ENCODE measurements around the gene ZC4H2. TPM values are rescaled to one million over a fixed set of nuclear protein-coding genes. Genes with fewer than 3 reads are reported as not detected.
A peak's percentile ranks its signal among the peaks of the same experiment; 100 is the strongest.

ZC4H2 gene
- total RNA-seq, 2 donors from 2014 or later: 8.2 to 16.7 TPM

DNA sequence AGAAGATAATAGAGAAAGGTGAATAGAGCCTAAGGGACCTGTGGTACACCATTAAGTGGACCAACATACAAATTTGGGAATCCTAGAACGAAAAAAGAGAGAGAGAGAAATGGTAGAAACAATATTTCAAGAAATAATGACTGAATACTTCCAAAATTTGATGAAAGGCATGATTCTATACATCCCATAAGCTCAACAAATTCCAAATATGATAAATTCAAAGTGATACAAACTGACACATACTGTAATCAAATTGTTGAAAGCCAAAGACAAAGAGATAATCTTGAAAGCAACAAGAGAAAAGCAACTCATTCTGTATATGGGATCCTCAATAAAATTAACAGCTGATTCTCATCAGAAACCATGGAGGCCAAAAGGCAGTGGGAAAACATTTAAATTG lies 20.6 kb upstream of the ZC4H2 start:
- no peak for DNase-seq (ENCODE audit: low spot score)
- Histone ChIP-seq H3K27ac (no peak overlapping the region), H3K27me3 (replicated peaks; ENCODE audit: insufficient read depth) (no peaks in the 10 kb centered on the region), H3K36me3 (no peaks in the 10 kb centered on the region), H3K4me3 (no peak overlapping the region), H3K9me3 (no peaks in the 10 kb centered on the region), H3K4me1 (replicated peaks) (no peaks in the 10 kb centered on the region)
- WGBS: 33% methylated on average over 1 of the region's 1 CpG
- intact Hi-C loops (cut with DNase I): no loop called here
- no peak for TF ChIP-seq POLR2A (IDR thresholded peaks at IDR 0.05)
- TF ChIP-seq POLR2AphosphoS5 (IDR thresholded peaks at IDR 0.05): no peak
- TF ChIP-seq, protein P1, sequence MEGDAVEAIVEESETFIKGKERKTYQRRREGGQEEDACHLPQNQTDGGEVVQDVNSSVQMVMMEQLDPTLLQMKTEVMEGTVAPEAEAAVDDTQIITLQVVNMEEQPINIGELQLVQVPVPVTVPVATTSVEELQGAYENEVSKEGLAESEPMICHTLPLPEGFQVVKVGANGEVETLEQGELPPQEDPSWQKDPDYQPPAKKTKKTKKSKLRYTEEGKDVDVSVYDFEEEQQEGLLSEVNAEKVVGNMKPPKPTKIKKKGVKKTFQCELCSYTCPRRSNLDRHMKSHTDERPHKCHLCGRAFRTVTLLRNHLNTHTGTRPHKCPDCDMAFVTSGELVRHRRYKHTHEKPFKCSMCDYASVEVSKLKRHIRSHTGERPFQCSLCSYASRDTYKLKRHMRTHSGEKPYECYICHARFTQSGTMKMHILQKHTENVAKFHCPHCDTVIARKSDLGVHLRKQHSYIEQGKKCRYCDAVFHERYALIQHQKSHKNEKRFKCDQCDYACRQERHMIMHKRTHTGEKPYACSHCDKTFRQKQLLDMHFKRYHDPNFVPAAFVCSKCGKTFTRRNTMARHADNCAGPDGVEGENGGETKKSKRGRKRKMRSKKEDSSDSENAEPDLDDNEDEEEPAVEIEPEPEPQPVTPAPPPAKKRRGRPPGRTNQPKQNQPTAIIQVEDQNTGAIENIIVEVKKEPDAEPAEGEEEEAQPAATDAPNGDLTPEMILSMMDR (IDR thresholded peaks at IDR 0.05): no peak

DNA sequence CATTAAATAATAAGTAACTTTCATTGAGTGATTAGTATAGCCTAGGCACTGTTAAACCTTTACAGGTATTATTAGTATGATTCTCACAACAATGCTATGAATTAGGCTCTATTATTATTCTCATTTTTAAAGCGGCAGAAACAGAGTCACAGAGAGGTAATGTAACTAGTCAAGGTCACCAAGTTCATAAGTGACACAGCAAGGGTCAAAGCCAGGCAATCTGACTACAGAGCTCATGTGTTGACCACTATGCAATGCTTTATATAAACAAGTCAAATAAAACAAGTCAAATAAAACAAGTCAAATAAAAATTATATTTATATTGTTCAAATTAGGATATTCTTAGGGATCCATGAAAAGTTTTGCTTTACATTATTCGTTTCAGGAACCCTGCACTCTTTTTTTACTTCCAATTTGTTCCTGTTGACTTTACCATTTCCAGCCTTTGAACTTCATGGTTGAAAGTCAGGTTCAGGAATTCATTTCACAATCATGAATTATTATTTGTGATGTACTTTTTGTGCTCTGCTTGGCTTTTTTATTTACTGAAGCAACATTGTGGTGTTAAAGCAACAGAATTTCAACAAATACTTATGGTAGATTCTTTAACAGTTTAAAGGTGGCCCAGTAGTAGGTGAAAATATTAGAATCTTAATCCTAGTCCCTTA lies 18.0 kb upstream of the ZC4H2 start:
- intact Hi-C loops (cut with DNase I): no loop called here
- Histone ChIP-seq H3K4me3 (no peak overlapping the region), H3K4me1 (replicated peaks) (no peaks in the 10 kb centered on the region), H3K9me3 (no peaks in the 10 kb centered on the region), H3K27me3 (replicated peaks; ENCODE audit: insufficient read depth) (no peaks in the 10 kb centered on the region), H3K36me3 (no peaks in the 10 kb centered on the region), H3K27ac (no peak overlapping the region)
- 79% methylated on average over 2 of the region's 2 CpGs for WGBS
- TF ChIP-seq, protein P1 (IDR thresholded peaks at IDR 0.05): no peak
- TF ChIP-seq POLR2A (IDR thresholded peaks at IDR 0.05) (no peak), POLR2AphosphoS5 (IDR thresholded peaks at IDR 0.05) (no peak)
- no peak for DNase-seq (ENCODE audit: low spot score)

DNA sequence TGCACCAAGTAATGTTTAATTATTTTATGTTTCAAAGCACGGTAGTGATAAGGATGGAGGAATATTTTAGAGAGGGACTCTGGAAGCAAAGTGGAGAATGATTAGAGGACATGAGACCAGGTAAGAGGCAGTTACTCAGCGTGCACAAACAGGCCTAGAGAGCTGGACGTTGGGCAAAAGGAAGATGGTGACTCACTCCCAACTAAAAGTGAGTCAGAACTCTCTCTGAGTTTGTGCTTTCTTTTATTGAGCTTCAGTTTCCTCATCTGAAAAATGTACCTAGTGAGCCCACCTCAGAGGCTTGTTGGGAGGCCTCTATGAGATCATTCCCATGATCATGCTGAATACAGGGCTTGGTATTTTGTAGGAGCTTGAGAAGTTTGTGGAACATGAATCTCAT lies 1.6 kb upstream of the ZC4H2 start:
- Histone ChIP-seq H3K4me1 (replicated peaks) (no peaks in the 10 kb centered on the region), H3K27ac (no peak overlapping the region), H3K4me3 (no peak overlapping the region), H3K9me3 (no peaks in the 10 kb centered on the region), H3K27me3 (replicated peaks; ENCODE audit: insufficient read depth) (no peaks in the 10 kb centered on the region), H3K36me3 (no peaks in the 10 kb centered on the region)
- TF ChIP-seq POLR2AphosphoS5 (IDR thresholded peaks at IDR 0.05) (no peak), POLR2A (IDR thresholded peaks at IDR 0.05) (no peak)
- TF ChIP-seq, protein P1 (IDR thresholded peaks at IDR 0.05): no peak
- no peak for DNase-seq (ENCODE audit: low spot score)
- 67% methylated on average over 3 of the region's 3 CpGs for WGBS
- intact Hi-C loops (cut with DNase I): no loop called here

DNA sequence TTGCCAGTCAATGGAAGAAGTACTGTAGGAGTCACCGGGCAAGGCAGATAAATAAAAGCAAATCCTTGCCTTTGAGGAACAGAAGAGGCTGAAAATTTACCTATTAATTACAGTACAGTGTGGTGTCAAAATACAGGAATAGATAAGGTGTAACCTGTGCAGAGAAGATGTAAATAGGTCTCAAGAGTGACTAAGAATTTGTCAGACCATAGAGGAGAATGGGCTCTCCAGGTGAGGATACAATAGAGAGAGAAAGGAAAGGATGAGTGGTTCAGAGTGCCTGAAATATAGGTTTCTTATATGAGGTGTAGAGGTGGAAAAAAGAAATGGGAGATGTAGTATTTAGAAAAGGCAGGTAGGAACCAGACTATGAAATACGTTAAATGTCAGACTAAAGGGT lies 801 bp upstream of the ZC4H2 start:
- H3K27ac ChIP-seq: no peak overlapping the region
- H3K4me3 ChIP-seq: no peak overlapping the region
- intact Hi-C loops (cut with DNase I): no loop called here
- no peaks in the 10 kb centered on the region for H3K27me3 ChIP-seq (replicated peaks; ENCODE audit: insufficient read depth)
- DNase-seq (ENCODE audit: low spot score): no peak
- H3K4me1 ChIP-seq (replicated peaks): no peaks in the 10 kb centered on the region
- no peak for TF ChIP-seq POLR2A (IDR thresholded peaks at IDR 0.05)
- TF ChIP-seq, protein P1 (IDR thresholded peaks at IDR 0.05): no peak
- TF ChIP-seq POLR2AphosphoS5 (IDR thresholded peaks at IDR 0.05): no peak
- WGBS: 58% methylated on average over 2 of the region's 2 CpGs
- no peaks in the 10 kb centered on the region for H3K36me3 ChIP-seq
- no peaks in the 10 kb centered on the region for H3K9me3 ChIP-seq

DNA sequence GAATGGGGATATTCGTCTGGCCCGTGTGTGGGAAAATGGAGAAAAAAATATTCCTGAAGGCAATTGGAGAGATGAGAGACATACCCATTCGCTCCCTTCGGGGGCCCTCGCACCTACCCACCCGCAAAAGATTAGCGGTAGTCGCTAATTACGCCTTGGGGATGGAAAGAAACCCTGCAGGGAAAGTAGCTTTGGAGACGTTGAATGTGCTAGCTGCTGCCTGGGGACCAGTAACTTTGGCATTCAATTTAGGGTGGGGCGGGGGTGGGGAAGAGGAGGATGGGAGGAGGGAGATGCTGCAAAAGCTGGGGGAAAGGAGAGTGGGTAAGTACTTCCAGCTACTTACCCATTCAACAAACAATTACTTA lies 407 bp upstream of the ZC4H2 start:
- H3K4me3 ChIP-seq: peak overlapping the region; percentile 38 to 43
- TF ChIP-seq POLR2AphosphoS5 (IDR thresholded peaks at IDR 0.05): no peak
- TF ChIP-seq POLR2A (IDR thresholded peaks at IDR 0.05): no peak
- TF ChIP-seq, protein P1 (IDR thresholded peaks at IDR 0.05): no peak
- intact Hi-C loops (cut with DNase I): no loop called here
- H3K4me1 ChIP-seq (replicated peaks): no peaks in the 10 kb centered on the region
- H3K27ac ChIP-seq: no peak overlapping the region
- H3K27me3 ChIP-seq (replicated peaks; ENCODE audit: insufficient read depth): no peaks in the 10 kb centered on the region
- H3K36me3 ChIP-seq: no peaks in the 10 kb centered on the region
- 7% methylated on average over 11 of the region's 11 CpGs for WGBS
- DNase-seq (ENCODE audit: low spot score): no peak
- no peaks in the 10 kb centered on the region for H3K9me3 ChIP-seq

Measured in prostate gland (tissue), 2 donors.